Psoas muscle (tissue), 8 donors: Measurements from ENCODE around the gene KCNMB4. TPM values are rescaled to one million over a fixed set of nuclear protein-coding genes. Genes with fewer than 3 reads are reported as not detected.
"Not testable (repeated sequence)": the region's sequence is repeated elsewhere in the genome, so short reads cannot be mapped to it uniquely, and the experiment has no call there.

Experiments used
- ATAC-seq, 4 donors: fragments of 200-7000 bp; cut with Tn5 transposase; one replicate each; pipeline ENCODE4 v1.9.1; 2020; ENCODE audit warnings: moderate library complexity in 3 of 4, mild to moderate bottlenecking in 2 of 4
- DNase-seq, 2 donors: peaks; one replicate each; pipeline ENCODE4 v3.0.0-alpha.2; 2020
- H3K27ac ChIP-seq: fragments of 200-600 bp; one replicate; pipeline ENCODE4 v1.8.0; 2022
- H3K27me3 ChIP-seq, 3 donors: fragments of 200-600 bp in 1 of 3; one replicate each; pipeline versions ENCODE4 v1.6.1 to v1.8.0; 2013 to 2022; ENCODE audit warnings: low read length in 2 of 3, mild to moderate bottlenecking in 2 of 3, moderate library complexity in 1 of 3; ENCODE audit not compliant: insufficient read depth in 3 of 3
- H3K36me3 ChIP-seq, 2 donors: fragments of 200-600 bp in 1 of 2; one replicate each; pipeline versions ENCODE4 v1.6.1 to v1.8.0; 2013 to 2022; ENCODE audit warnings: low read depth in 1 of 2, mild to moderate bottlenecking in 1 of 2, moderate library complexity in 1 of 2; ENCODE audit not compliant: insufficient read depth in 1 of 2
- H3K4me1 ChIP-seq: fragments of 200-600 bp; one replicate; pipeline ENCODE4 v1.8.0; 2022
- H3K4me3 ChIP-seq: fragments of 200-600 bp; one replicate; pipeline ENCODE4 v1.8.0; 2022; ENCODE audit warnings: mild to moderate bottlenecking
- H3K9me3 ChIP-seq: fragments of 200-600 bp; one replicate; pipeline ENCODE4 v1.8.0; 2022
- CTCF ChIP-seq: fragments of 200-600 bp; IDR thresholded peaks from one replicate; pipeline ENCODE4 v1.8.0; 2022; ENCODE audit warnings: antibody characterized with exemption
- WGBS, 3 donors: extraction: QIAGEN DNeasy Blood & Tissue Kit; methylation state at CpG; one replicate each; pipeline versions ENCODE4 v1.1.6 to v1.1.7; 2013; 5-methylcytosine and 5-hydroxymethylcytosine counted together
- intact Hi-C, 2 donors: fragments of 100-400 bp; cut with DNase I; formaldehyde crosslinking; loops; one replicate each; pipeline versions ENCODE4 v1.11.0 to v1.14.2; 2022
- polyA plus RNA-seq, 3 donors: library from polyadenylated mRNA; stranded (reverse); fragments of 200-250 nt; gene quantifications; one replicate each; pipeline ENCODE4 v1.2.3, GENCODE V29; 2013
- total RNA-seq, 4 donors: library from RNA; stranded (reverse); fragmentation: NEBNext Ultra II Directional in 2 of 4; extraction: Animal tissue kit (Norgen Biotek cat#: 25700) in 2 of 4; gene quantifications; one replicate each; pipeline versions ENCODE4 v1.2.1 to v1.2.4, GENCODE V29; 2021 to 2023
- donor health status: healthy with polysubstance abuse.
- donor health status: DM: no; HTN: no; CAD: no; lungs with moderate emphysema.
- donor health status: Bipolar disorder and iron deficiency.
- donor health status: healthy.
- donor health status: DM: yes; HTN: yes; CAD: no.
- donor health status: DM: no; HTN: no; CAD: no.
- donor health status: DM: no; HTN: no; CAD: no.
- donor health status: DM: yes; HTN: yes; CAD: no.

Gene KCNMB4
- total and polyA plus RNA-seq, 7 donors = 0.54 to 1.9 (median 0.82) TPM

GRCh38 chr12:70379846-70380245, 13.8 kb downstream of the KCNMB4 start:
- H3K27ac ChIP-seq = no peak overlapping the region
- H3K9me3 ChIP-seq = no peaks in the 10 kb centered on the region
- no peaks in the 10 kb centered on the region for H3K36me3 ChIP-seq
- H3K4me3 ChIP-seq = no peak overlapping the region
- H3K27me3 ChIP-seq = no peaks in the 10 kb centered on the region
- ATAC-seq = no peak
- DNase-seq = no peak
- TF ChIP-seq CTCF = no peak
- WGBS, 3 donors = 91 to 97% (median 93%) methylated on average over 1 of the region's 1 CpG
- no peaks in the 10 kb centered on the region for H3K4me1 ChIP-seq
- intact Hi-C loops = no loop called here

GRCh38 chr12:70383484-70383883, 17.4 kb downstream of the KCNMB4 start:
- H3K4me1 ChIP-seq = no peaks in the 10 kb centered on the region
- H3K27me3 ChIP-seq = no peaks in the 10 kb centered on the region
- H3K4me3 ChIP-seq = no peak overlapping the region
- intact Hi-C loops = no loop called here
- no peaks in the 10 kb centered on the region for H3K36me3 ChIP-seq
- no peaks in the 10 kb centered on the region for H3K9me3 ChIP-seq
- TF ChIP-seq CTCF = no peak
- H3K27ac ChIP-seq = no peak overlapping the region
- whole genome bisulfite sequencing, 3 donors = 94 to 97% (median 95%) methylated on average over 4 of the region's 4 CpGs
- no peak for ATAC-seq
- DNase-seq = no peak

GRCh38 chr12:70383886-70384285, 17.8 kb downstream of the KCNMB4 start:
- intact Hi-C loops = no loop called here
- DNase-seq = no peak

GRCh38 chr12:70386771-70387170, 20.7 kb downstream of the KCNMB4 start:
- Histone ChIP-seq H3K36me3 (no peaks in the 10 kb centered on the region), H3K4me3 (no peak overlapping the region), H3K9me3 (no peaks in the 10 kb centered on the region), H3K4me1 (no peaks in the 10 kb centered on the region), H3K27ac (no peak overlapping the region), H3K27me3 (no peaks in the 10 kb centered on the region)
- no peak for DNase-seq
- WGBS, 3 donors = 82 to 93% (median 91%) methylated on average over 1 of the region's 1 CpG
- TF ChIP-seq CTCF = no peak
- ATAC-seq = no peak
- intact Hi-C loops = no loop called here

More at GRCh38 chr12:70383886-70384285, 17.8 kb downstream of the KCNMB4 start:
- no peak overlapping the region for H3K4me3 ChIP-seq
- H3K27me3 ChIP-seq = no peaks in the 10 kb centered on the region
- no peaks in the 10 kb centered on the region for H3K36me3 ChIP-seq
- no peak for ATAC-seq
- WGBS, 3 donors = 81 to 85% (median 82%) methylated on average over 3 of the region's 3 CpGs
- H3K4me1 ChIP-seq = no peaks in the 10 kb centered on the region
- TF ChIP-seq CTCF = no peak
- H3K9me3 ChIP-seq = no peaks in the 10 kb centered on the region
- no peak overlapping the region for H3K27ac ChIP-seq

GRCh38 chr12:70389678-70390077, 23.6 kb downstream of the KCNMB4 start:
- ATAC-seq (no peak), DNase-seq (no peak)
- no peaks in the 10 kb centered on the region for H3K27me3 ChIP-seq
- no peaks in the 10 kb centered on the region for H3K4me1 ChIP-seq
- intact Hi-C loops = no loop called here
- no peaks in the 10 kb centered on the region for H3K9me3 ChIP-seq
- H3K4me3 ChIP-seq = no peak overlapping the region
- no peak overlapping the region for H3K27ac ChIP-seq
- WGBS, 3 donors = 95 to 98% (median 96%) methylated on average over 2 of the region's 2 CpGs
- H3K36me3 ChIP-seq = no peaks in the 10 kb centered on the region
- no peak for TF ChIP-seq CTCF

- H3K9me3 ChIP-seq, H3K4me3 ChIP-seq, intact Hi-C loops, H3K27ac ChIP-seq, H3K27me3 ChIP-seq, DNase-seq, H3K36me3 ChIP-seq, H3K4me1 ChIP-seq, ATAC-seq: not testable (repeated sequence)
- WGBS, 3 donors = 80 to 96% (median 92%) methylated on average over 1 of the region's 1 CpG
Observed at GRCh38 chr12:70392631-70393030, 26.5 kb downstream of the KCNMB4 start.
